GM19351 (cell line): Measurements from ENCODE around the gene CSNK1G1.
"Not testable (repeated sequence)": the region's sequence is repeated elsewhere in the genome, so short reads cannot be mapped to it uniquely, and the experiment has no call there.

Experiments used
- ATAC-seq: cut with Tn5 transposase; IDR thresholded peaks from one replicate; pipeline ENCODE4 v1.9.1; 2021; ENCODE audit warnings: mild to moderate bottlenecking, moderate library complexity; ENCODE audit not compliant: unreplicated experiment

The CSNK1G1 gene

DNA sequence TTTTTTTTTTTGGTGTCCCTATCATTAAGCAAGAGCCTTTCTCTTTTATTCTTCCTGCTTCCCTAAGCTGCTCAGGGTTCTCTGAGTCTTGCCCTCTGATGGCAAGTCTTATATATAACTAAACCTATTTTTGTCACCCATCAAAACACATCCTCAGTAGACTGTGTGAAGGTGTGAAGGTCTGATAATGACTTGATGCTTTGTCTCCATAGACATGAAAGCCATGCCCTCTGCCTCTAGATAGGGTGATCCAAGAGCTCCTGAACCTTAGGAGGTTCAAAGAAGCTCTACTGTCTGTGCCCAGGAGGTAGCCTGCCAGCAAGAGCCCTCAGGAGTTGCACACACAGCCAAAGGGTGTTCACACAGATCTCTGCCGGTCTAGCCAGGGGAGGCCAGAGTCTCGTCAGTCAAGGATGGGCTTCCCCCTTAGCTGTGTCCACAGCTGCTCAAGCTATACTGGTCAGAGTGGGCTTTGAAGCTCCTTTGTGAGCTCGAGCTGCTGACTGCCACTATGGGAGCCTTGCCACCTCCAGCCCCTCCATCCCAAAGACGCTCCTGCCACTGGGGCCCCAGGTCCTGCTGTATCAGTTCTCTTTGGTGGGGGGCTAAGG, 217.5 kb downstream of the CSNK1G1 start:
- ATAC-seq: no peak

DNA sequence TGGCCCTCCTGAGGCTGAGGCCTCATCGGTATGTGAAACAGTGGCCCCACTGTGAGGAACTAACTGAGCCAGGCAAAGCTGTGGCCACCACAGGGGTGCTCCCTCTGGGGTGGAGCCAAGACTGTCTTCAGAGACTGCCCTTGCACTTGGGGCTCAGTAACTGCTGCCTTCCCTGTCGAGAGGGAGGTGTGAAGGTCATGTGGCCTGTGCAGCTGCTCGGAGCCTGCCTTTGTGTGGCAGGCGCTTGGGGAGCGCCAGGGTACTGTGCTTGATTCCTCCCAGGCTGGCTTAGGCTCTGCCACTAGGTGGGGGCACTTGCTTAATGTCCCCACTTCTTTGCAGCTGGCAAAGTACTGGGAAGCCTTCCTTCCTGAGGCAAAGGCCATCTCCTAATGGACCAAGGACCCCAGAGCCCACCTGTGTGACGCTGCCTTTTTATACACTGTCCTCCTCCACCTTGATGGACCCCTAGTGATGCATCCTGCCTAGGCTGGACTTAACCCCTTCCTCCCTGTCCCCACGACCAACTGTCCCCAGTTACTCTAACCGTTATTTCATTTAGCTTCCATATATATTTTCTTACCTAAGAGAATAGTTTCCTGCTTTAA, 218.6 kb downstream of the CSNK1G1 start:
- no peak for ATAC-seq

DNA sequence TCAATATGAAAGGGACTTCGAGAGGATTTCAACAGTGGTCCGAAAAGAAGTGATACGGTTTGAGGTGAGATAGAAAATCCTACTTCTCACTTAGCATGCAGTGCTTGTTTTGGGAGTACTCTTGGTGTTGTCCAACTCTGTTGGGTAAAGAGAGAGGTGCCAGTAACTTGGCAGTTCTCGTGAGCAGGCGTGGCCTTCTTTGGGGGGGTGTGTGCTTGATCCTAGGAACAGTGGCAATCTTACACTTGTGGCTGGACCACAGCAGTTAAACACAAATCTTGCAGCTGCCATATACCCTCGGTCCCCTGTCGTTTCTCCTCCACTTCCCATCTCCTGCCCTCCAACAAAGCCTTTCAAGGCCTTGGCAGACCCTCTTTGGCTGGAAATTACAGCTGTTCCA, 219.6 kb downstream of the CSNK1G1 start:
- ATAC-seq: no peak

DNA sequence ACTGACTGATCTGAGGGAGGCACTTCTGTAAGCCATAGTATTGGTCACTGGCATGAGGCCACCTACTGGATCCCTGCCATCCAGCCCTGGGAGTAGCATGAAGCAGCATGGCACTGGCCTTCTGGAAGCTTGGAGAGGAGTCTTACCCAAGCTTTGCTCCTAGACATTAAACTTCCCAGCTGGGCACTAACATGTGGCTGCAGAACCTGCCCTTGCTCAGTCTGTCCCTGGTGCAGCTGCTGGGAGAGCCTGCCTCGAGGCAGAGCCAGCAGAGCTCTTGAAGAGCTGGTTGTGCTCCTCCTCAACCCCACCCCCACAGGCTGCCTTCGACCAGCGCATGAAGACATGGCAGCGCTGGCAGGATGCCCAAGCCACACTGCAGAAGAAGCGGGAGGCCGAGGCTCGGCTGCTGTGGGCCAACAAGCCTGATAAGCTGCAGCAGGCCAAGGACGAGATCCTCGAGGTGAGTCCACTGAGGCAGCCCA, 221.6 kb downstream of the CSNK1G1 start:
- no peak for ATAC-seq

DNA sequence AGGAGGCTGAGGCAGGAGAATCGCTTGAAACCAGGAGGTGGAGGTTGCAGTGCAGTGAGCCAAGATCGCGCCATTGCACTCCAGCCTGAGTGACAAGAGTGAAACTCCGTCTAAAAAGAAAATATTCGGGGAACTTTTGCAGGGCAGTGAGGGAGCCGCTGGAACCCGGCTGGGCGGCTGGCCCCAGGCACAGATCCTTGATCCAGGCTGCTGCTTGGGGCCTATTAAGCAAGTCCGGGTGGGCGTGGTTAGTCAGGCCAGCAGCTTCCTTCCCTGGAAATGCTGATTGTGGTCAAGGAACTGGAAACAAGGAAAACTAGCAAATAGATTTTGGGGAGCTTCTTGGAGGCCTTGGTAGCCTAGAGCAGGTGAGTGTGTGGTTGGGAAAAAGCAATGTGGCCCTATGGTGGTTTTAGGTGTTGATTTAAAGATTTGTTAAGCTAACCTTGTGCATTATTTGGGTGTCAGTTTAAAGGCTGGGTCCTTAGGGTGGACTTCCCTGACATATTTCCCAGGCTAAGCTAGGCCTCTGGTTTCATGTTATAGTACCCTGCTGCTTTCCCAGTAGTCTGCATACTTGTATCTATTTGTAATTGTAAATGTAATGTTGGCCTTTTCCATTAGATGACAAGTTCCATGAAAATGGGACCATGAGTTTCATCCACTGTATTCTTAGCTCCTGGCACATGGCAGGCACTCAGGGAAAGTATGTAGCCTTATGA, 222.2 kb downstream of the CSNK1G1 start:
- no peak for ATAC-seq

DNA sequence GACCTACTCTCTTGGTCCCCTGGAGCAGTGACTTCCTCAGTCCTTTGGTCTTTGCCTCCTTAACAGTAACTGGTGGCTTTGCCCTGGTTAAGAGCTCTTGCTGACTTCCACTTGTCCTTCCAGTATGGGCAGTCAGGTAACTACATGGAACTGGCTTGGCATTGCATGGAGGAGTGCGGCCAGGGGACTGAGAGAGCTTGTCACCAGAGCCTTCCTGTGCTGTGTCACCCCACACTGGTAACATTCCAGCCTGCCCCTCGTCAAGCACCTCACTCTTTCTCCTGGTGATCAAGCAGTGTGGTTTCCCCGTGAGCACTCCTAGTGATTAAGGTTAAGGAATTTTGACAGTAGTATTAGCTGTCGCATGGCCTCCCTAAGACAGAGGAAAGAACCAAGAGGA, 223.8 kb downstream of the CSNK1G1 start:
- no peak for ATAC-seq

DNA sequence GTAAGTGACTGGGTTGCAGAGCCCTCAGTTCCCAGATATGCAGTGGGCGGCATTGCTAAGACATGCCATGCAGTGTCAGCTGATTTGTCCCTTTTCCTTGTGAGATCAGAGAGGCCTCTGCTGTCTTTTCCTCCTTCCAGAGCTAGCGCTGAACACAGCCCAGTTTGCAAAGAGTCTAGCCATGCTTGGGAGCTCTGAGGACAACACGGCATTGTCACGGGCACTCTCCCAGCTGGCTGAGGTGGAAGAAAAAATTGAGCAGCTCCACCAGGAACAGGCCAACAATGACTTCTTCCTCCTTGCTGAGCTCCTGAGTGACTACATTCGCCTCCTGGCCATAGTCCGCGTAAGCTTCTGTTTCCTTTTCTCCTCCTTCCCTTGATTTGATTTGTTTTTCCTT, 224.4 kb downstream of the CSNK1G1 start:
- no peak for ATAC-seq

DNA sequence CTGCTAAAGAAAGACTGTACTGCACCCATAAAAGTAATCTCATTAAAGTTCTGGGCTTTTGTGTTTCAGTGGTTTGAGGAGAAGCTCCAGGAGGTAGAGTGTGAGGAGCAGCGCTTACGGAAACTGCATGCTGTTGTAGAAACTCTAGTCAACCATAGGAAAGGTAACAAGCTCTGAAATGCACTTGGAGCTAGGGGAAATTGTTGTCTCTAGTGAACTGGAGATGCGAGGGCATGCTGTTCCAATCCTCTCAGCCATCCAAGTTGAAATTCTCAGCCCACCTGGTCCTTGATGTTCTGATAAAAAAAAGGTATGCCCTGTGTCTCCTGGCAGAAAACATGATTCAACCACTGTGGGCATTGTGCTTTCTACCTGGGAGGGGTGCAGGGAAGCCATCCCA, 225.8 kb downstream of the CSNK1G1 start:
- ATAC-seq: no peak

DNA sequence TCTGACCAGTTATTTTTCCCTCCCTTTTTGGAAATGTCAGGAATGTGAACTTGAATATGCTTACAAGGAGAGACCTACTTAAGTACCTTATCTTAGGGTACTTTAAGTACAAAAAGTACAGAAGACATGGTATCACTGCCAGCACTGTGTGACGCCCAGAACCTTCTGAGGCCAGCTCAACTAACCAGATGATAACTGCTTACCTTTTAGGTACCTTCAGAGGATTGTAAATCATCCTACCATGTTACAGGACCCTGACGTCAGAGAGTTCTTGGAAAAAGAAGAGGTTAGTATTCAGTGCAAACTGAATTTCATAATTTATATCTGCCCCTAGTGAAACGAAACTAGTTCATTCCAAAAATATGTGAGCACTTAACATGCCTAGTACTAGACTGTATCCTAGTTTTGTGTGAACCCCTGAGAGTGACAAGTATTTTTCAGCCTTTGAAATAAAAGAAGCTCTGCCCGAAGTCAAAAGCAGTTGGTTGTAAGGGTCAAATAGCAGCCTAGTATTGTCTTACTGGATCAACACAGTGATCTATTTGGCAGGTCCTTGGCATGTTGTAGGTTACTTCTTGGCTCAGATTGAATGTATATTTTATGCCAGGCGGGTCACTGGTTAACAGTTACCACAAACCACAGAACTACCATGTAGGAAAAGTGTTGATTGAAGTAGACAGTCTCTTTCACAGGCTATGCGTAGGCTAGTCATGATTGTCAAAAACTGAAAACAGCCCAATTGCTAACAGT, 228.3 kb downstream of the CSNK1G1 start:
- no peak for ATAC-seq

DNA sequence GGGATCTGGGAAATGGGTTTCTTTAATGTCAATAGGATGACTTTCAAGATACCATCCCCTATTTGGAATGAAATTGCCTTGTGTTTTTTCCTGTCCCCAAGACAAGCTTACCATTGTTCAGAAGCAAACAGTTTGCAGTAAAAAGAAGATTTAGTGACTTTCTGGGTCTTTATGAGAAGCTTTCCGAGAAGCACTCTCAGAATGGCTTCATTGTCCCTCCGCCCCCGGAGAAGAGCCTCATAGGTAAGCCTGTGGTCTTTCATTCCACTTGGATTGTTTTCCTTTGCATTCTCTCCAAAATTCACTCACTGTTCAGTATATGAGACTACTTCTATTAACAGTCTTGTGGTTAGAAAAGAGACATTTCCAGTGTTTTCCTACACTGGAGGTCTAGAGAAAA, 230.0 kb downstream of the CSNK1G1 start:
- ATAC-seq: no peak

DNA sequence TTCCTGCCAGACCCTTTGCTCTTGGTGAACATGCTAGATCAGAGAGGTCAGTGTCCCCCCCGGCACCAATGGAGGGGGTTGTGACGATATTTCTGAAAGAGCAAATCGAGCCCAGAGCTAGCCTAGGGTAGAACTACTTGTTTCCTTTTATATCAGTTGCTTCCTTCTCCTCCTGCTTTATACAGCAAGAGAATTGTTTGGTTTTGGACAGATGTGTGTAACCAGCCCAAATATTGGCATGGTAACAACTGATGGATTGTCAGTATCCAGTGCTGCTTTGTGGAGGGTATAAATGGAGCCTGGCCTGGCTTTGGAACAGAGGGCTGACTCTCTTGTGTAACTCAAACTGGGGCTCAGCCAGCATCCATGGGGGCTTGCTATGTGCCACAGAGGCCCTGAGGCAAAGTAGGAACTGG, 233.0 kb downstream of the CSNK1G1 start:
- no peak for ATAC-seq

DNA sequence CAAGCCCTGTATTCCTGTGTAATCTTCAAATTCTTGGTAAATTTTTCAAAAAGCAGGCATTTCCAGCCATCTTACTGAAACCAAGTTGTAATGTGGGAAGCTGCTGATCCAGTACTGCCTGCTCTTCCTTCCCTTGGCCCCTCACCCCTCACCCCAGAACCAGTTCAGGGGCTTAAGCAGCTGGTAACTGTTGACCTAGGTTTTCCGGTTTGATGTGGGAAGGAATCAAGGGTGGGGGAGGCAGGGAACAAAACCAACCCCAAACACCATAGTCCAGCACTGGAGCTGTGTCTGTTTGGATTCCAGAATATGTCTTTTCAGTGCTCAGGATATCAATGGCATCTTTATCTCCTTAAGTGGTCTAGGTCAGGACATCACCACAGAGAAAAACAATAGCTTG, 233.5 kb downstream of the CSNK1G1 start:
- no peak for ATAC-seq

DNA sequence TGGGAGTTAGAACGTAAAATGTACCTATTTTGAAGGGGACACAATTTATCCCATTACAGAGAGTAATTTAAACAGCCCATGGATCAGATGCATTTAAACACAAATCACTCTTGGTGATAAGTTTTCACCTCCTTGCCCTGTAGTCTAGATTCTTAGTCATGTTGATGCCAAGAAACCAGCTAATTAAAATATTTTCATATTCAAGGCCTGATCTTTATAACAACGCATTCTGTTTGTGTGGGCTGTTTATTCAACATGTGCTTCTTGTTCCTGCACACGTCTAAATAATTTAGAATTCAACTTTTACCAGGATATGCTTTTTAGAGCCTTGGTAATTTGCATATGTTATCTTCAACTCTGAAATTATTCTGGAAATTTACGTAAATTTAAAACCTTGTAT, 234.4 kb downstream of the CSNK1G1 start:
- no peak for ATAC-seq

DNA sequence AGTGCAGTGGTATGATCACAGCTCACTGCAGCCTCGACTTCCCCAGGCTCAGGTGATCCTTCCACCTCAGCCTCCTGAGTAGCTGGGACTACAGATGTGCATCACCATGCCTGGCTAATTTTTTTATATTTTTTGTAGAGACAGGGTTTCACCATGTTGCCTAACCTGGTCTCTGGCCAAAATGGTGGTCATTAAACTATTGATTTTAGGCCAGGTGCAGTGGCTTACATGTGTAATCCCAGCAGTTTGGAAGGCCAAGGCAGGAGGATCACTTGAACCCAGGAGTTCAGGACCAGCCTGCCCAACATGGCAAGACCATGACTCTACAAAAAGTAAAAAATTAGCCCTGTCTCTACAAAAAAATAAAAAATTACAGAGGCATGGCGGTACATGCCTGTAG, 235.7 kb downstream of the CSNK1G1 start:
- not testable (repeated sequence) for ATAC-seq

DNA sequence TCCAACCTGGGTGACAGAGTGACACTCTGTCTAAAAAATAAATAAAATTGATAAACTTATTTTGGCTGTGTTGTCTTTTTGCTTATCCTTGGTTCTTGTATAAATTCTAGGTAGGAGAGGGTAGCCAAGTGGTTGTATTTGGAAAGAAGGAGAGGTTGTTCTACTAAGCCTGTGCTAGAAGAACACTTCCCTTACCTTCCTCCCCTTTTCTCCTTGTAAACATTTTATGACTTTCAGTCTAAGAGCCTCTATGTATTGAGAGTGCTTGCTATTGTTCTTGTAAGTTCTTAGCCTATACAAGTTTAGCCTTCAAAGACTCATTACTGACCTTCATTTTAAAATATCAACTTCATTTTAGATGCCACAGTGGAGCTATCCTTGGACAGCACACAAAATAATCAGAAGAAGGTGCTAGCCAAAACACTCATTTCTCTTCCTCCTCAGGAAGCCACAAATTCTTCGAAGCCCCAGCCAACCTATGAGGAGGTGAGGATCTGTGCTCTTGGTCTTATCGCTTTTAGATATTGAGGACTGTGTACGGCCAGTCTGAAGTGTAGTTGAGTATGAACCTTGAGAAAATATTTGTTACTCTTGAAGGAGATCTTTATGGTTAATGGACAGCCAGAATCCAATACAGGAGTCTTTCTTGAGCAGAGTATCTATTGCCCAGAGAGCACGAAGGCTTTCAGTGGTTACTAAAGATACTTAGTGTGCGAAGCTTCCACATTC, 238.1 kb downstream of the CSNK1G1 start:
- ATAC-seq: no peak
